GM12878 (cell line): ENCODE measurements around the gene DES.

Experiments
- BMI1 ChIP-seq: fragments of 450-650 bp; IDR thresholded peaks from 2 replicates; pipeline ENCODE4 v1.6.1; 2016; ENCODE audit warnings: mild to moderate bottlenecking, moderate library complexity, borderline replicate concordance
- CTCF ChIP-seq, 3 experiments: IDR thresholded peaks in 2 of 3; conservative IDR thresholded peaks in 1 of 3; 2 replicates each; pipeline ENCODE4 v1.5.1; 2011; ENCODE audit warnings: low read depth in 3 of 3, low read length in 3 of 3, mild to moderate bottlenecking in 3 of 3, control low read depth in 2 of 3, moderate library complexity in 2 of 3, inconsistent platforms in 1 of 3, mixed read lengths in 1 of 3; ENCODE audit not compliant: control insufficient read depth in 2 of 3, insufficient read depth in 1 of 3; ENCODE audit errors: extremely low read depth in 1 of 3
- DPF2 ChIP-seq: fragments of 450-650 bp; IDR thresholded peaks from 2 replicates; pipeline ENCODE4 v1.6.1; 2017; ENCODE audit warnings: mild to moderate bottlenecking
- EZH2 ChIP-seq: IDR thresholded peaks from 2 replicates; pipeline ENCODE4 v1.6.1; 2012; ENCODE audit warnings: low read depth, mild to moderate bottlenecking, control low read depth, inconsistent platforms, low read length, borderline replicate concordance; ENCODE audit not compliant: control insufficient read depth
- JUNB ChIP-seq: IDR thresholded peaks from 2 replicates; pipeline ENCODE4 v1.6.1; 2016; ENCODE audit warnings: antibody characterized with exemption, mild to moderate bottlenecking
- MEF2B ChIP-seq: fragments of 450-650 bp; IDR thresholded peaks from 2 replicates; pipeline ENCODE4 v1.6.1; 2018; ENCODE audit warnings: mild to moderate bottlenecking, moderate library complexity; ENCODE audit not compliant: partially characterized antibody, poor library complexity, severe bottlenecking
- NFYB ChIP-seq: IDR thresholded peaks from 2 replicates; pipeline ENCODE4 v1.6.1; 2011; ENCODE audit warnings: low read depth, mild to moderate bottlenecking, low read length, improper control_type of control experiment, moderate library complexity; ENCODE audit not compliant: insufficient read depth
- NR2F1 ChIP-seq: fragments of 450-650 bp; conservative IDR thresholded peaks from 2 replicates; pipeline ENCODE4 v1.6.1; 2017; ENCODE audit warnings: mild to moderate bottlenecking
- POLR2A ChIP-seq: IDR thresholded peaks from 2 replicates; pipeline ENCODE4 v1.6.1; 2011; ENCODE audit warnings: low read depth, mild to moderate bottlenecking, low read length
- SIN3A ChIP-seq: IDR thresholded peaks from 2 replicates; pipeline ENCODE4 v1.6.1; 2012; ENCODE audit warnings: low read depth, low read length, improper control_type of control experiment
- SREBF2 ChIP-seq: IDR thresholded peaks from 2 replicates; pipeline ENCODE4 v1.6.1; 2012; ENCODE audit warnings: mild to moderate bottlenecking, low read length
- ZNF217 ChIP-seq: fragments of 450-650 bp; IDR thresholded peaks from 2 replicates; pipeline ENCODE4 v1.6.1; 2017; ENCODE audit warnings: antibody characterized with exemption, mild to moderate bottlenecking
- TF ChIP-seq, protein P1 (sequence below): IDR thresholded peaks from 2 replicates; pipeline ENCODE4 v1.6.1; 2011; ENCODE audit warnings: mild to moderate bottlenecking, low read depth, low read length, moderate library complexity; ENCODE audit not compliant: insufficient replicate concordance

DNA sequence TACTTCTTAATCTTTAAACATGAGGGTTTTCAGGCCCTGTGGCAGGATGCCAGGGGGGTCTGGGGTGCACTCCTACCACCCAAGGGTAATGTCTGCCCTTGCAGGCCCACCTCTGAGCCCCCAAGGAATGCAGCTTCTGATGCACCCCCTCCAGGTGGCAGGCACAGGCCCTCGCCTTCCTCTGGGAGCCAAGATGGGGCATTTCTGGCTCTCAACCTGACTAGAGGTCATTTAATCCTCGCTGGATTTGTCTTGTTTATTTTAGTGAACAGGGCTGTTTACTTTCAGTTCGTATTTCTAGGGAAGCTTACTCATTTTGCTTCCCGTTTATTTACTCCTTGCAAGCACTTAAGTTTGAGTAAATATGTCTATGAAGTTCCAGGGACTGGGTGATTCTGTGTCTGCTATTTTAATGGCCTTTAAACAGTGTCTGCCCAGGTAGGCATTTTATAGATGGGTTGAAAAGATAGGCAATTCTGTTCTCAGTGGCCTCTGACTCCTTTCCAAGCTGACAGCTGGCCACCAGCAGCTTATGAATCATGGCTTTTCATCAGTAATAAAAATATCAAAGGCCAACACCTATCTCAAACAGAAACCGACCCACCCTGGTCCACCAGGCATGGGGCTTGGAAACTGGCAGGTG lies 19.3 kb upstream of the DES start:
- no peak for TF ChIP-seq DPF2
- no peak for TF ChIP-seq NFYB
- no peak for TF ChIP-seq EZH2
- no peak for TF ChIP-seq POLR2A
- TF ChIP-seq BMI1 = no peak
- TF ChIP-seq JUNB = no peak
- TF ChIP-seq NR2F1 = no peak
- no peak for TF ChIP-seq CTCF (IDR thresholded peaks at IDR 0.05 in 2 of 3, conservative IDR thresholded peaks at IDR 0.05 in 1 of 3; ENCODE audit: control insufficient read depth in 2 of 3, extremely low read depth in 1 of 3, insufficient read depth in 1 of 3, low read depth in 3 of 3, low read length in 3 of 3)
- no peak for TF ChIP-seq MEF2B
- no peak for TF ChIP-seq SREBF2
- no peak for TF ChIP-seq SIN3A
- TF ChIP-seq ZNF217 = no peak
- TF ChIP-seq, protein P1, sequence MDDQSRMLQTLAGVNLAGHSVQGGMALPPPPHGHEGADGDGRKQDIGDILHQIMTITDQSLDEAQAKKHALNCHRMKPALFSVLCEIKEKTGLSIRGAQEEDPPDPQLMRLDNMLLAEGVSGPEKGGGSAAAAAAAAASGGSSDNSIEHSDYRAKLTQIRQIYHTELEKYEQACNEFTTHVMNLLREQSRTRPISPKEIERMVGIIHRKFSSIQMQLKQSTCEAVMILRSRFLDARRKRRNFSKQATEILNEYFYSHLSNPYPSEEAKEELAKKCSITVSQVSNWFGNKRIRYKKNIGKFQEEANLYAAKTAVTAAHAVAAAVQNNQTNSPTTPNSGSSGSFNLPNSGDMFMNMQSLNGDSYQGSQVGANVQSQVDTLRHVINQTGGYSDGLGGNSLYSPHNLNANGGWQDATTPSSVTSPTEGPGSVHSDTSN = no peak
